CD4-positive, alpha-beta T cell (primary cell): ENCODE results near the gene COL9A1. TPM values are rescaled to one million over a fixed set of nuclear protein-coding genes. Genes with fewer than 3 reads are reported as not detected.

ENCODE experiments used
- ATAC-seq: fragments of 200-7000 bp; cut with Tn5 transposase; one replicate; pipeline ENCODE4 v1.10.0; 2022; ENCODE audit warnings: mild to moderate bottlenecking; ENCODE audit not compliant: poor library complexity
- CTCF ChIA-PET: fragments of 350-600 bp; sonication (Branson Sonifier 250); formaldehyde crosslinking; loops from one replicate; lab custom pipeline; 2021; ENCODE audit warnings: antibody characterized with exemption, inconsistent platforms; lab: Charles Lee
- POLR2A ChIA-PET: fragments of 350-600 bp; sonication (Branson Sonifier 250); formaldehyde crosslinking; loops from one replicate; lab custom pipeline; 2021; ENCODE audit warnings: antibody characterized with exemption, inconsistent platforms; lab: Charles Lee
- DNase-seq, 14 experiments: peaks; one replicate each; pipeline ENCODE4 v3.0.0-alpha.2; 2013 to 2020; ENCODE audit warnings: mixed read lengths in 2 of 14
- H3K27ac ChIP-seq, 2 donors: one replicate each; pipeline versions ENCODE4 v1.5.1 to v1.7.0; 2013; ENCODE audit warnings: low read length in 2 of 2, low read depth in 1 of 2, mild to moderate bottlenecking in 1 of 2
- H3K27me3 ChIP-seq, 2 experiments: 1 replicate in 1 of 2; 2 replicates in 1 of 2; pipeline versions ENCODE4 v1.6.1 to v1.7.0; 2013; ENCODE audit warnings: low read length in 2 of 2, control low read depth in 1 of 2, mild to moderate bottlenecking in 1 of 2, moderate library complexity in 1 of 2; ENCODE audit not compliant: insufficient read depth in 2 of 2, control insufficient read depth in 1 of 2
- H3K36me3 ChIP-seq: one replicate; pipeline ENCODE4 v1.6.1; 2013; ENCODE audit warnings: low read length, control low read depth; ENCODE audit not compliant: insufficient read depth
- H3K4me1 ChIP-seq: one replicate; pipeline ENCODE4 v1.6.1; 2013; ENCODE audit warnings: low read length, control low read depth; ENCODE audit not compliant: insufficient read depth
- H3K4me3 ChIP-seq: one replicate; pipeline ENCODE4 v1.5.1; 2013; ENCODE audit warnings: mild to moderate bottlenecking, low read length, moderate library complexity
- H3K9me3 ChIP-seq, 2 experiments: 1 replicate in 1 of 2; 2 replicates in 1 of 2; pipeline versions ENCODE4 v1.6.1 to v1.7.0; 2013; ENCODE audit warnings: low read length in 2 of 2, mild to moderate bottlenecking in 2 of 2, control low read depth in 1 of 2, moderate library complexity in 1 of 2; ENCODE audit not compliant: control insufficient read depth in 1 of 2, insufficient read depth in 1 of 2
- H3K27ac Mint-ChIP-seq: one replicate; pipeline ENCODE4 v1.8.0; 2020; ENCODE audit warnings: mixed read lengths
- H3K27me3 Mint-ChIP-seq: one replicate; pipeline ENCODE4 v1.8.0; 2021; ENCODE audit warnings: mixed read lengths
- H3K36me3 Mint-ChIP-seq: one replicate; pipeline ENCODE4 v1.8.0; 2021; ENCODE audit warnings: low read depth, mixed read lengths
- H3K4me1 Mint-ChIP-seq: one replicate; pipeline ENCODE4 v1.8.0; 2021; ENCODE audit warnings: low read depth, mixed read lengths
- H3K4me3 Mint-ChIP-seq: one replicate; pipeline ENCODE4 v1.8.0; 2020; ENCODE audit warnings: mild to moderate bottlenecking, mixed read lengths
- H3K9me3 Mint-ChIP-seq: one replicate; pipeline ENCODE4 v1.8.0; 2020; ENCODE audit warnings: mixed read lengths
- CTCF ChIP-seq: fragments of 200-600 bp; IDR thresholded peaks from one replicate; pipeline ENCODE4 v1.8.0; 2022; ENCODE audit warnings: antibody characterized with exemption, mild to moderate bottlenecking
- intact Hi-C, 2 experiments: fragments of 100-400 bp; cut with DNase I in 1 of 2; cut with micrococcal nuclease in 1 of 2; formaldehyde crosslinking; loops; one replicate each; pipeline versions ENCODE4 v1.15.1 to v1.9.0; 2023 to 2025; cut with DNase I, micrococcal nuclease
- total RNA-seq, 174 experiments: library from RNA in 2 of 174; stranded (reverse) in 2 of 174; gene quantifications; one replicate each; pipeline ENCODE4 v1.2.3 and lab custom pipeline; 2021 to 2026

Gene COL9A1
- total RNA-seq, 2 experiments from 2014 or later = not detected

GRCh38 chr6:70315079-70315751, 12.3 kb upstream of the COL9A1 start:
- CTCF ChIA-PET = no interaction called here
- H3K27me3 Mint-ChIP-seq = peaks cover 38% of the 10 kb centered on the region
- no peaks in the 10 kb centered on the region for H3K9me3 Mint-ChIP-seq
- no peaks in the 10 kb centered on the region for H3K36me3 ChIP-seq
- H3K36me3 Mint-ChIP-seq = no peaks in the 10 kb centered on the region
- no peaks in the 10 kb centered on the region for H3K4me1 ChIP-seq
- ATAC-seq (no peak), DNase-seq (no peak)
- no peaks in the 10 kb centered on the region for H3K9me3 ChIP-seq
- intact Hi-C loops = loop anchor here in 1 of 2 experiments (10.0 kb wide), 1 partner anchor 1060 kb away; no protein-coding TSS in a partner anchor
- no peak overlapping the region for H3K4me3 ChIP-seq
- H3K27me3 ChIP-seq = peaks cover 0 to 4% of the 10 kb centered on the region in 2 experiments
- TF ChIP-seq CTCF = no peak
- H3K27ac Mint-ChIP-seq = no peak overlapping the region
- H3K27ac ChIP-seq = no peak overlapping the region
- H3K4me3 Mint-ChIP-seq = no peak overlapping the region
- POLR2A ChIA-PET = no interaction called here
- no peaks in the 10 kb centered on the region for H3K4me1 Mint-ChIP-seq

GRCh38 chr6:70314296-70314695, 11.4 kb upstream of the COL9A1 start:
- Mint-ChIP-seq H3K4me3 (no peak overlapping the region), H3K36me3 (no peaks in the 10 kb centered on the region), H3K27me3 (peaks cover 31% of the 10 kb centered on the region), H3K27ac (no peak overlapping the region), H3K4me1 (no peaks in the 10 kb centered on the region), H3K9me3 (no peaks in the 10 kb centered on the region)
- POLR2A ChIA-PET = no interaction called here
- no peaks in the 10 kb centered on the region for H3K36me3 ChIP-seq
- DNase-seq (no peak), ATAC-seq (no peak)
- no peaks in the 10 kb centered on the region for H3K4me1 ChIP-seq
- H3K9me3 ChIP-seq = no peaks in the 10 kb centered on the region
- H3K27ac ChIP-seq = no peak overlapping the region
- intact Hi-C loops = loop anchor here (5.0 to 10.0 kb wide), 3 partner anchors 568 to 1061 kb away; partner anchors contain the start of gene B3GAT2 (in 1 of the 2)
- CTCF ChIA-PET = no interaction called here
- TF ChIP-seq CTCF = no peak
- H3K4me3 ChIP-seq = no peak overlapping the region
- H3K27me3 ChIP-seq = peaks cover 0 to 6% of the 10 kb centered on the region in 2 experiments

- no peaks in the 10 kb centered on the region for H3K36me3 Mint-ChIP-seq
- no peaks in the 10 kb centered on the region for H3K9me3 ChIP-seq
- intact Hi-C loops = loop anchor here (2.0 to 10.0 kb wide), 5 partner anchors 377 to 1063 kb away; partner anchors contain the start of gene B3GAT2 (in 1 of the 2)
- TF ChIP-seq CTCF = no peak
- no peaks in the 10 kb centered on the region for H3K4me1 ChIP-seq
- no peak for DNase-seq
- no peak overlapping the region for H3K4me3 ChIP-seq
- ChIA-PET POLR2A (no interaction called here), CTCF (no interaction called here)
- H3K4me3 Mint-ChIP-seq = no peak overlapping the region
- no peaks in the 10 kb centered on the region for H3K36me3 ChIP-seq
- peaks cover 0 to 6% of the 10 kb centered on the region in 2 experiments for H3K27me3 ChIP-seq
- peaks cover 31% of the 10 kb centered on the region for H3K27me3 Mint-ChIP-seq
- H3K27ac ChIP-seq = no peak overlapping the region
- ATAC-seq = no peak
- H3K27ac Mint-ChIP-seq = no peak overlapping the region
- H3K4me1 Mint-ChIP-seq = no peaks in the 10 kb centered on the region
- H3K9me3 Mint-ChIP-seq = no peaks in the 10 kb centered on the region
Observed at GRCh38 chr6:70312165-70312745, 9.4 kb upstream of the COL9A1 start.
